NCI-H2107 (cell line): ENCODE data around the gene TCTA.

Experiments used
- DNase-seq: peaks from one replicate; lab custom pipeline; 2025; lab: John Stamatoyannopoulos, UW

Gene TCTA

GRCh38 chr3:49410846-49411534 lies 1.2 kb upstream of the TCTA start:
- DNase-seq = no peak

- DNase-seq = no peak
Observed at GRCh38 chr3:49411535-49411967, 672 bp upstream of the TCTA start.

- no peak for DNase-seq
Observed at GRCh38 chr3:49412632-49413337, 562 bp downstream of the TCTA start.

GRCh38 chr3:49413338-49413734 lies 1.1 kb downstream of the TCTA start:
- DNase-seq = no peak

- DNase-seq = no peak
Observed at GRCh38 chr3:49414753-49415152, 2.5 kb downstream of the TCTA start.

GRCh38 chr3:49415931-49416601 lies 3.8 kb downstream of the TCTA start:
- DNase-seq = no peak

- DNase-seq = no peak
Observed at GRCh38 chr3:49416867-49417266, 4.6 kb downstream of the TCTA start.

GRCh38 chr3:49417516-49418120 lies 5.4 kb downstream of the TCTA start:
- DNase-seq = peak; percentile 25

GRCh38 chr3:49421890-49422378 lies 9.7 kb downstream of the TCTA start:
- no peak for DNase-seq

- no peak for DNase-seq
Observed at GRCh38 chr3:49422379-49423248, 10.4 kb downstream of the TCTA start, which contains the start of gene AMT. TSS of gene AMT (minus strand) at chr3:49422473. CDS start at chr3:49422450, 23 bp downstream.

- DNase-seq = no peak
Observed at GRCh38 chr3:49424816-49425215, 12.6 kb downstream of the TCTA start.

- no peak for DNase-seq
Observed at GRCh38 chr3:49427586-49427985, 15.4 kb downstream of the TCTA start.

- no peak for DNase-seq
Observed at GRCh38 chr3:49428752-49429080, 16.5 kb downstream of the TCTA start.

GRCh38 chr3:49434731-49435130 lies 22.5 kb downstream of the TCTA start:
- no peak for DNase-seq

- no peak for DNase-seq
Observed at GRCh38 chr3:49445391-49445790, 33.2 kb downstream of the TCTA start.

- no peak for DNase-seq
Observed at GRCh38 chr3:49453621-49454020, 41.4 kb downstream of the TCTA start.

- no peak for DNase-seq
Observed at GRCh38 chr3:49454458-49454857, 42.2 kb downstream of the TCTA start.

GRCh38 chr3:49454898-49455681 lies 42.9 kb downstream of the TCTA start:
- DNase-seq = no peak

GRCh38 chr3:49456466-49456865 lies 44.2 kb downstream of the TCTA start:
- no peak for DNase-seq

GRCh38 chr3:49460188-49460890 lies 48.1 kb downstream of the TCTA start:
- no peak for DNase-seq
